NCI-H2196 (cell line): ENCODE data around the gene ID3.
A peak's percentile ranks its signal among the peaks of the same experiment; 100 is the strongest.
"Not testable (repeated sequence)": the region's sequence is repeated elsewhere in the genome, so short reads cannot be mapped to it uniquely, and the experiment has no call there.

Experiments used
- DNase-seq: peaks from one replicate; lab custom pipeline; 2025; ENCODE audit not compliant: unreplicated experiment; lab: John Stamatoyannopoulos, UW

Gene ID3

DNA sequence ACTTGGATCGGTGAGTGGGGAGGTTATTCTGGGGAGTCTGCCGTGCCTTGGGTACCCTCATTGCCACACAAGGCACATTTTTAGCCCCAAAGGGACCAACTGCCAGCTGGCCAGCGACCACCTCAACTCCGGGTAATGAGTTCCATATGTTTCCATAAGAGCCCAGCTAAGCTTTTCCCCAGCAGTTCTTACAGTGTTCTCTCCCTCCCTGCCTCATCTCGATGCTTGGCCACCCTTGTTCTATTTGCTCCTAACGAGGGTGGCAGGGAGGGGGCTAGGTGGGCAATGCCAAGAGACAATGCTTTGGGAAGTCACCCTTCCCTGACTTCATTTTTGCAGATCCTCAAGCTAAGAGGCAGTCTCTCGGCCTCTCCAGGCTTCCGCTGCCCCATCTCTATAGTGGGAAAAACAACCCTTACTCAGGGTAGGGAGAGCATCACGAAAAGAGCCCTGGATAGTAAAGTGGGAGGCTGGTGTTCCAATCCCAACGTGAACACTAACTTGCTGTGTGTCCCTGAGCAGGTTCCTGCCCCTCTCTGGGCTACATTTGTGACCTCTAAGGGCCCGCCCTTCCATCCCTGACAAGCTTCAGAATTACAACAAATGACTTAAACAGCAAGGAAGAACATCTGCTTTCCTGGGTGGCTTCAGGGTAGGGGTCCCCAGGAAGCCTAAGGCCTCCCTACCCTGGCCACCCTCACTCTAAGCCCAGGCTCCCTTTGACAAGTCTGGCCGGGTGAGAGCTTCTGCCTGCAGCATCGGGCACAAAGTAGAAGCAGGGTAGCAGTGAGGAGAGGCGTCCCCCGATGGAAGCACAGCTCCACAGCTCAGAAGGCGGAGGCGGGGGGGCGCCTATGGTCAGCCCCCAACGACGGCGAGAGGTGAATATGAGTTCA lies 5.8 kb downstream of the ID3 start:
- DNase-seq: no peak

DNA sequence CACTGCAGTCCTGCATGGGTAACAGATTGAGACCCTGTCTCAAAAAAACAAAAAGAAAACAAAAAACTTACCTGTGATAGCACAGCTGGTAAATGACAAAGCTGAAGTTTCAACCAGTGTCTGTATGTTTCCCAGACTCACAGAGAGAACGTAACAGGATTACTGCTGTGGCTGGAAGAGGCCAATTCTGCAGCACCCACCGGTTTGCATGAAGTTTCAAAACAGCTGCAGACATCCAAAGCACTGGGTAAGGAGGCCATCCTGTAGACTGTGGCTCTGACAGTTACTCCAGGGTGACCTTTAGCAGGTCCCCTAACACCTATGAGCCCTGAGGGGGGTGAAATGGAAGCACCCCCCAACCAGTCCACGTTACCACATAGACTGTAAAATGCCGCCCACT lies 7.5 kb downstream of the ID3 start:
- no peak for DNase-seq

DNA sequence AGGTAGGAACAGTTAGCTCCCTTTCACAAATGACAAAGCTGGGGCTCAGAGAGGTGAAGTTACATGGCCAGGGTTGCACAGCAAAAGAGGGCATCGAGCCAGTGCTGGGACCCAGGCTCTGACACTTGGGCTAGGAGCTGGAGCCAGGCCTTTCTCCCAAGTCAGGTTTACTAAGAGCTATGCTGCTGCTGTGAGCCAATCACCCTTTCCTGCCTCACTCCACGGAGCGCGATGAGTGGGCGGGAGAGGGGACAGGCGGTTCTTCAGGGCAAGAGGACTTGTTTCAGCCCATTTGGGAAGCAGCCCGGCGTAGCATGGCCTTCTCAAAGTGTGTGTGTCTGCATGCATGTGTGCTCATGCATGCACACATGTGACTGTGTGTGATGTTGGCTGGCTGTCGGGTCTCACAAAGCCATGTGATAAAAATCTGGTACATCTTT lies 10.6 kb downstream of the ID3 start:
- no peak for DNase-seq

DNA sequence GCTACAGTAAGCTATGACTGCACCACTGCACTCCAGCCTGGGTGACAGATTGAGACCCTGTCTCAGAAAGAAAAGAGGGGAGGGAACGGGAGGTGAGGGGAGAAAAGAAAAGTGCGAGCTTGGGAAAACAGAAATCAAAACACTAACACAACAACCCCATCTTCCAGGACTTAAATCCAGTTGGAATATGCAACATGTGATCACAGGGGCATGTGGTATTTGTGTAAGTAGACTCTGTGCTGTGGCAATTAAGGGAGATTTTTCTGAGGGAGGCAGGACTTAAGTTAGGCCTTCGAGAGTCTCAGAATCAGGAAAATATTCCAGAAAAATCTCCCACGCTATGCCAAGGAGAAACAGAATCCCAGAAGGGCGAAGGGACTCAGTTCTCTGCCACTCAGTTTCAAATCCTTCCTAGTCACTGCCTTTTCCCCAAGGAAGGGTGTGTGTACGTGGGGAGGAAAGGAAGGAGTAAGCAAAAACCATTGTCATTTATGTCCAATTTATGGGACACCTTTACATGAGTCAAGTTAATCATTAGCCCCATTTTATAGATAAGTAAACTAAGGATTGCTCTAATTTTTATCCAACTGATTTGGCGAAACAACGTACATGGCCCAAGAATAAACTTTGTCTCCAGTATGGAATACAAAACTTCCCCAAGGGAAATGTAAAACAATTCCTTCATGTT lies 12.3 kb downstream of the ID3 start:
- no peak for DNase-seq

DNA sequence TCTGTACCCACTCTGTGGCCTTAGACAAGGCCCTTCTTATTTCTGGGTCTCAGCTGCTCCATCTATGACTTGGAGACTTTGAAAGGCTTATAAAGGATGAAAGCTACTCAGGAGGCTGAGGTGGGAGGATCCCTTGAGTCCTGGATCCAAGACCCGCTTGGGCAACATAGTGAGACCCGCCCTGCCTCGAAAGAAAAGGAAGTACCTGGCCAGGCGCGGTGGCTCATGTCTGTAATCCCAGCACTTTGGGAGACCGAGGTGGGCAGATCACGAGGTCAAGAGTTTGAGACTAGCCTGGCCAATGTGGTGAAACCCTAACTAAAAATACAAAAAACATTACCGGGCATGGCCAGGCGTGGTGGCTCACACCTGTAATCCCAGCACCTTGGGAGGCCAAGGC lies 13.4 kb downstream of the ID3 start:
- DNase-seq: no peak

DNA sequence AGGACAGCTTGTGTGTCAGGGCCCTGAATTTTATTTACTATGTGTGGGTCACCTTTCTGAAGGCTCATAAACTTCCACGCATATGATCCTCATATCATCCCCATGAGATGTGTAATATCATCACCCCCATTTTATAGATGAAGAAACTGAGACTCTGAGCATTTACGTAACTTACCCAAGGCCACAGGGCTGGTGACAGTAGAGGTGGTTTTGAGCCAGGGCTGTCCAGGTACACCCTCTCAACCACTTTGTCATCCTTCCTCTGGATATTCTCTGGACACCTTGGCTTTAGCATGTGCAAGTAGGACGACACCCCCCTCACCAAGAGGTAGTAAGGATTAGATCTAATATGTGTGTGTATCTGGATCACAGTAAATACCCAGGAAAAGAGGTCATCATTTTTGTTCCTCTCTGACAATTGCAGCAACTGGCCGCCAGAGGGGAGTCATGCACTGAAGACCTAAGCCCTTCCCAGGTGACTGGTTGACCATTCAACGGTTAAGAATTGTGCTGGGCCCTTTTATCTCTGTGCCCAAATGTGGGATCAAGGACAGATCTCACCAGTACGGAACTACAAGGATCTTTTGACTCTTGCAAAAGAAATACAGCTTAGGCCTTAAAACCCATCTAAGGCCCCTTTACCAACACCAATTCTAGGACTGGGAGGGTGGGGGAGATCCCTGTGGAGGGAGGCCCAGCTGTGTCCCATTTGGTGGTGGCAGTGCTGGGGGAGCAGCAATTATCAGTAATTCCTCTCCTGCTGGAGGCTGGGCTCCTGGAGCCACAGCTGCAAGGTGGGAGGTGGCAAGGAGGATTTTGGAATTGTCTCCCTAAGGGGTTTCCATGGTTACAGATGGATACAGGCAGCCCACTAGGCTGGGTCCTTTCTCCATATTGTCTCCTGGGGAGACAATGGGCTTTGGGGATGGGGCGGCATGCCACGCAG lies 14.6 kb downstream of the ID3 start:
- peak; percentile 87 for DNase-seq

DNA sequence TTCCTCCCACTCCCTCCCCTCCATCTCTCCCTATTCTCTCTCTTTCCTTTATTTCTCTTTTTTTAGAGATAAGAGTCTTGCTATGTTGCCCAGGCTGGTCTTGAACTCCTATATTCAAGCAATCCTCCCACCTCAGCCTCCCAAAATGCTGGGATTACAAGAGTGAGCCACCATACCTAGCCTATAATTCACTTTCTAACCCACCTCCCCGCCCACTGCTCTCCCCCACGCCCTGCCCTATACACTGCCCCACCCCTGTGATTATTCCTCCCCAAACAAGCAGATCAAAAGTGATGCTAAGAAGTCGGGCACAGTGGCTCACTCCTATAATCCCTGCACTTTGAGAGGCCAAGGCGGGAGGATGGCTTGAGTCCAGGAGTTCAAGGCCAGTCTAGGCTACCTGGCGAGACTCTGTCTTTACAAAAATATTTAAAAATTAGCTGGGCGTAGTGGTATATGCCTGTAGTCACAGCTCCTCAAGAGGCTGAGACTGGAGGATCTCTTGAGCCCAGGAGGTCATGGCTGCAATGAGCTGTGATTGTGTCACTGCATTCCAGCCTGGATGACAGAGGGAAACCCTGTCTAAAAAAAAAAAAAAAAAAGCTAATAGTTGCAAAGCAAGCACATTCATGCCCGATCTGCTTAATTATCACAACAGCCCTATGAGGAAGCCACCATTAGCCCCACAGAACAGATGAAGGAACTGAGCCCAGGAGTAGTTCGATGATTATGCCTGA lies 15.4 kb downstream of the ID3 start:
- DNase-seq: no peak

DNA sequence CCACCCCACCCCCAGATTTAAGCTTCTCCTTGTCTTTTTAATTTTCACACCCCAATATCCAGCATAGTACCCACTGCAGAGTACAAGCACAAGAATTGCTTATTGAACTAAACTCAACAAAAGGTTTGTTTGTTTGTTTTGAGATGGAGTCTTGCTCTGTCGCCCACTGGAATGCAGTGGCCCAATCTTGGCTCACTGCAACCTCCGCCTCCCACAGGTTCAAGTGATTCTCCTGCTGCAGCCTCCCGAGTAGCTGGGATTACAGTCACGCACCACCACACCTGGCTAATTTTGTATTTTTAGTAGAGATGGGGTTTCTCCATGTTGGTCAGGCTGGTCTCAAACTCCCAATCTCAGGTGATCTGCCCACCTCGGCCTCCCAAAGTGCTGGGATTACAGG lies 16.4 kb downstream of the ID3 start:
- DNase-seq: not testable (repeated sequence)

DNA sequence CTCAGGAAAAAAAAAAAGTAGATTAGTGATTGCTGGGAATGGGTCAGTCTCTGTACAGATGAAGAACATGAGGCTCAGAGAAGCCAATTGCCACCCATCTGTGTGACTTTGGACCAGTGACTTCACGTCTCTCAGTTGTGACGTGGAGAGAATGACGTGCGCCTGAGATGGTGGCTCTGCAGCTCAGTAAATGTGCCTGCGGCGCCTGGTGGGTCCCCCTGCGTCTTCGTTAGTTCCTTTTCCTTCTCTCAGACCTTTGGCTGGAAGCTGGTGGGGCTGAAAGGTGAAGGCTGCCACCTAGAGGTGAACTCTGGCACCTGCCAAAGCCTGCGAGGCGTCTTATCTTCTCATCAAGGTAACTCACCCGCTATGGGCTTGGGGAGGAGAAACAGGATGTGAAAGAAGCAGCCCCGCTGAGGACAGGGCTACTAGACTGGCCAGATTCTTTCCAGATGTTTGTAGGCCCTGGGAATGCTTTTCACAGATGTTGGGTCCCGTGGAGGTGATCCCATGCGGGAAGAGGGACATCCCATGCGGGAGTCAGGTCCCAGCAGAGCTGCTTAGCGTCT lies 19.5 kb downstream of the ID3 start:
- DNase-seq: peak; percentile 93

DNA sequence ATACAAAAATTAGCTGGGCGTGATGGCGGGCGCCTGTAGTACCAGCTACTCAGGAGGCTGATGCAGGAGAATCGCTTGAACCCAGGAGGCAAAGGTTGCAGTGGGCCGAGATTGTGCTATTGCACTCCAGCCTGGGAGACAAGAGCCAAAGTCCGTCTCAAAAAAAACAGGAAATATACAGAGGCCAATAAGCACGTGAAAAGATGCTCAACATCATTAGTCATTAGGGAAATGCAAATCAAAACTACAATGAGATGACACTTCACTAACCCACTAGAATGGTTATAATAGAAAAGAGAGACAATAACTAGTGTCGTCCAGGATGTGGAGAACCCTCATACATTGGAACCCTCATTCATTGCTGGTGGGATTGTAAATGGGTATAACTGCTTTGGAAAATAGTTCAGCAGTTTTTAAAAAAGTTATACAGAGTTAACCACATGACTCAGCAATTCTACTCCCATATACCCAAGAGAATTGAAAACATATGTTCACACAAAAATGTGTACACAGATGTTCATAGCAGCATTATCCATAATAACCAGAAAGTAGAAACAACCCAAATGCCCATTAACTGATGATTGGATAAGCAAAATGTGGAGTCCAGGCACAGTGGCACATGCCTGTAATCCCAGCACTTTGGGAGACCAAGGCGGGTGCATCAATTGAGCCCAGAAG lies 21.9 kb downstream of the ID3 start:
- DNase-seq: no peak

DNA sequence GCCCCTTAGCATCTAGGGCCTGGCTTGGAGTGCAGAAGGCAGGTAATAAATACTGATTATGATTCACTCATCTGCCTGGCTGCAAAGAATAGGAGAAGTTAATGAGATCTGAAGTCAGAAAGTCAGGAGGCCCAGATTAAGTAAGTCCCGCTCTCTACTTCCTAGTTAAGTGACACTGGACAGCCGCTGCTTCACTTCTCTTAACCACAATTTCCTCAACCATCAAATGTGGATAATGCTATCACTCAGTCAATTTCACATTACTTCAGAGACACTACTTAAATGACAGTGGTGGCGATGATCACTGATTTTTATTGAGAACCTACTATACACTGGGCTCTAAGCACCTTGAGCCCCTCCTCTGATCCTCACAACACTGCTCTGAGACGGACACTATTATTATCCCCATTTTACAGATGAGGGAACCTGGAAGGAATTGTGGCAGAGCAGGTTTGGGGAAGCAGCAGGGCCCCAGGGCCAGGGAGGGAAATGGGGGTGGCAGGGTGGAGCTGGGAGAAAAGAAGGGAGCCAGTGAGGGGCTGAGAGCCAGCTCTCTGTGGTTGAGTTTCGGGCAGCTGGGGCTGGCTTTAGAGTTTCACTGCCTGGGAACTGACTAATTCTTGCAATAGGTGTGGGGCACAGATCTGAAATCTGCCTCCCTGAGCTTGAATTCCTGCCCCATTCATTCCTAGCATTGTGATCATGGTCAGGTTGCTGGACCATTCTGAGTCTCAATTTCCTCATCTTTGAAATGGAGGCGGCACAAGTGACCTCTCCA lies 25.9 kb downstream of the ID3 start:
- DNase-seq: no peak

DNA sequence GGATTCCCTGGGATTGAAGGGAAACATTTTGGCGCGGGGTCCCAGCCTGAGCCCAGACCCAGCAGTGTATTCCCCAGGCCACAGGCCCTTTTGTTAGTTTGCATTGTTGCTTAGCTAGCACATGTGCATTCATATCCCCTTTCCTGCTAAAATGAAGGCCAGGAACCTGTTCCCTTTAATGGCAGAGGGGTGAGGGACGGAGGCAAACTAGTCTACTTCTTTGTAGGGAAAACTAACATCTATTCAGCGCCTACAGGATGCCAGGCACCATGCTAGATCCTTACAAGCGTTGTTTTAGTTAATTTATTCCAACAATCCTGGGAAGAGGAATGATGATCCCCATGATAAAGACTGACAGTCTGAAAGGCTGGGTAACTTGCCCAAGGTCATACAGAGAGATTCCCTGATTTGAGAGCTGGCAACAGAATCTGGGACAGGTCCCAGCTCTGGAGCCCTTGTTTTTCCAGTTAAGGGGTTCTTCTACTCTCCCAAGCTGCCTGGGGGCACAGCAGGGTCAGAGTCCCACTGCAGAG lies 27.7 kb downstream of the ID3 start:
- peak; percentile 58 for DNase-seq

DNA sequence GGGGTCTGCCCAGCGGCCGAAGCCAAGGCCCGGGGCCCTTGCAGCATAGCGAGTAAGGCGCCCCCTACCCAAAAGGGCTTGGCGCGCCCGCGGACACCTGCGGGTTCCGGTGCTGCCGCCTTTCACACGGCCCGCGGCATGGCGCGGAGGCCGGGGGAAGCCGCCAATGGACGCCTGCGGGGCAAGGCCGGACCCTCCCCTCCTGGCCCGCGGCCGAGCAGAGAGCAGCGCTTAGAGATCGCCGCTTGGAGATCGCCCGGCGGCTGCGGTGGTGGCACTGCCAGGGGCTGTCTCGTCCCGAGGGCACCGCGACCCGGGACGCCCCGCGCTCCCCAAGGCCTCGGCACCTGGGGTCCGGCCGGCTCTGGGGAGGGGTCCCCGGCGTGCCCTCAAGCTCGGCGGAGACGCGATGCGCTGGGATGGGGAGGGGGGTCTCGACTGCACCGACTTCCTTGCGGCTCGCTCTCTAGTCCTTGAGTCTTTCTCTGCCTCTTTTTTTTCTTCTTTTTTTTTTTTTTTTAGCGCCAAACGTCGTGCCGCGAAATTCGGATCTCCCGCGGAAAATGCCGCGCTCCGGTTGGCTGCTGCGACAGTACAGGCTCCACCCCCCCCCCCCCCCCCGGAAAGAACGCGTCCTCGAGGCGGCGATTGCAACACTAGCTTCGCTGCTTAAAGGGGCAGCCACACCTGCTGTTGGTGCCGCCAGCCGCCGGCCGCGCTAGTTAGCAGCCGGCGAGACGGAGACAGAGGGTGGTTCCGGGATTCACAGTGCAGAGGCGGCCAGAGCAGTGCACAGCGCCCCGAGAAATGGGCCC lies 28.3 kb downstream of the ID3 start, which contains the start of gene E2F2:
Gene E2F2, minus strand, starts transcription at position 487 of the 815 bp plus-strand sequence. Its CDS starts 440 bp downstream, at position 47.
- peak; percentile 86 for DNase-seq

DNA sequence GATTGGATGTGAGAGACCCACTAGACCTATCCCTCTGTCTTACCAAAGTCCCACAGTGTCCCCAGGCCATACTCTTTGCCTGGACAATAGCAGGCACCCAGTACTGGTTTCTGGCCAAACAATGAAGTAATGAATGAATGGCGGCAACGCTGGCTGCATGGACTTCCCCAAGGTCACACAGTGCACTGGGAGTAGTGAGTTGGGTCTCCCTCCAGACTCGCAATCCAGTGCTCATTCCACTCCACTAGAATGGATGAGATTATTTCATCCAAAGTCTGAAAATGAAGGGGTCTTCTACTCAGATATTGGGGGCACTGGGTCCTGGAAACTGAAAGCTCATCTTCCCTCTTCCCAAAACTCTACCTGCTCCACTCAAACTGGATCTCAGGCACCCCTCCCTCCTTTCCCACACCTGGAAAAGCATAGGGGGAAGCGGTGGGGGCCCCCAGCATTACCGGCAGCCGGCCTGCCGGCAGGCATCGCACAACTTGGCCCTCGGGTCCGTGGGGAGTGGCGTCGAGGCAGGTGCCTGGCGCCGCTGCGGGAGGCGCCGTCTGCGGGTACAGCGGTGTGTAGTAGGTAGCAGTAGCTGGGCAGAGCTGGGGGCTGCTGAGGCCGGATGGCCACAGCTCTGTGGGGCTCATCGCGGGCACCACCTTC lies 29.1 kb downstream of the ID3 start:
- peak; percentile 49 for DNase-seq

DNA sequence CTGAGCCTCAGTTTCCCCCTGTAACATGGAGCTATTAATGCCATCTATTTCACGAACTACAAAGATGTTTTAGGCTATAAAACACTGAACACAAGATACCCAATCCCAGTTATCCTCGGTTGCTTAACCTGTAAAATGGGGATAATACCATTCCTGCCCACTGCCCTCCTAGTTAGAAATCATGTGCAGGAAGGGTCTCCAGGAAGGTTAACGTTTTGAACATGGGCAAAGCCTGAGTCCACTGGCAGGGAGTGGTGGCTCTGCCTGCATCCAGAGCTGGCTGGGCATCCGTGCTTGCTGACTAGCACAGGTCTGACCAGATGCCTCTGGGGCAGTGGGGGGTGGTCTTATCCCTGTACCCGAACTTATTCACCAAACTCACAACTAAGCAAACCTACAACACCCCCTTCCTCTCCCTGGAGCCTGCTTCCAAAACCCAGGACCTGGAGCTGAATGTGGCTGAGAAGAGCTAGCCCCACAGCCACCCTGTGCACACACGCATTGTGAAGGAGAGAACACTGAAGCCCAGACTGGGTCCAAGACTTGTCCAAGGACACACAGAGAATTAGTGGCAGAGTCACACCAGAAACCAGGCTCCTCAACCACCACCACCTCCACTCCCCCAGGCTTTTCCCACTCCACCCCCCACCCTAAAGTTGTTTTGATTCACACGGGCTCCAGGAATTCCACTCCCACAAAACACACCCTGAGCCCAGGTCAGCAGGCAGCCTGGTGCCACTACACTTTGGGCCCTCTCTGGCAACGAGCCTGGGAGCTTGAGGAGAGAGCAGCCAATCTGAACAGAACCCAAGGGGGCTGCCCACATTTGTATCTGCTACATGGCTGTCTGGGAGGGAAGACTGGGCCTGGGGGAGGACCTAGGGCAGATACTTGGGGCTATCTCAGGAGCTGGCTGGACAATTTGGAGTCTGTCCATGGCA lies 29.9 kb downstream of the ID3 start:
- no peak for DNase-seq
